Stimulated activated CD8-positive, alpha-beta memory T cell treated with anti-CD3 and anti-CD28 coated beads, Interleukin-4, amount 100 ng/mL, for 4 hours (primary cell): ENCODE data around the gene FAM193A.

Experiments
- DNase-seq, 2 donors: peaks; one replicate each; pipeline ENCODE4 v3.0.0-alpha.2; 2020; ENCODE audit warnings: low read depth in 2 of 2, low spot score in 1 of 2

FAM193A gene

GRCh38 chr4:2689114-2689513 lies 152.7 kb downstream of the FAM193A start:
- no peak for DNase-seq

- peak; percentile 12 to 35 for DNase-seq
These were observed 153.6 kb downstream of the FAM193A start for GRCh38 chr4:2689825-2690700.

GRCh38 chr4:2691313-2691712 lies 154.9 kb downstream of the FAM193A start:
- DNase-seq, result no peak

GRCh38 chr4:2691952-2692435 lies 155.5 kb downstream of the FAM193A start:
- DNase-seq, result no peak

- no peak for DNase-seq
These were observed 158.2 kb downstream of the FAM193A start for GRCh38 chr4:2694691-2695090.

- DNase-seq, result no peak
These were observed 159.1 kb downstream of the FAM193A start for GRCh38 chr4:2695346-2696060.

GRCh38 chr4:2696423-2696822 lies 160.0 kb downstream of the FAM193A start:
- no peak for DNase-seq

GRCh38 chr4:2697995-2698414 lies 161.6 kb downstream of the FAM193A start:
- DNase-seq, result no peak

GRCh38 chr4:2698504-2698903 lies 162.1 kb downstream of the FAM193A start:
- no peak for DNase-seq

GRCh38 chr4:2698951-2699505 lies 162.6 kb downstream of the FAM193A start:
- no peak for DNase-seq

- DNase-seq, result no peak
These were observed 163.1 kb downstream of the FAM193A start for GRCh38 chr4:2699534-2699933.

GRCh38 chr4:2700031-2700430 lies 163.6 kb downstream of the FAM193A start:
- DNase-seq, result no peak

- no peak for DNase-seq
These were observed 165.9 kb downstream of the FAM193A start for GRCh38 chr4:2702361-2702760.

GRCh38 chr4:2702770-2703169 lies 166.3 kb downstream of the FAM193A start:
- no peak for DNase-seq

GRCh38 chr4:2712261-2712842 lies 175.9 kb downstream of the FAM193A start:
- DNase-seq, result no peak

GRCh38 chr4:2713337-2713736 lies 176.9 kb downstream of the FAM193A start:
- no peak for DNase-seq

GRCh38 chr4:2714061-2714770 lies 177.8 kb downstream of the FAM193A start:
- peak in 1 of 2 donors; percentile 12 for DNase-seq

- no peak for DNase-seq
These were observed 178.5 kb downstream of the FAM193A start for GRCh38 chr4:2714918-2715317.

GRCh38 chr4:2715426-2715825 lies 179.0 kb downstream of the FAM193A start:
- DNase-seq, result no peak

- DNase-seq, result no peak
These were observed 179.8 kb downstream of the FAM193A start for GRCh38 chr4:2716236-2716635.

GRCh38 chr4:2721586-2721985 lies 185.1 kb downstream of the FAM193A start:
- no peak for DNase-seq
